BLaER1 treated with 17β-estradiol and CSF1 and Interleukin-3, amounts not matched to agents 10 nM and 100 nM (cell line): Measurements from ENCODE around the gene ZPBP2.

Experiments
- H3K27ac ChIP-seq, 11 experiments: shearing (Covaris generic); formaldehyde crosslinking; 2 replicates each; pipeline ENCODE4 v1.8.1; 2022
- H3K27me3 ChIP-seq, 11 experiments: shearing (Covaris generic); formaldehyde crosslinking; 2 replicates each; pipeline ENCODE4 v1.8.1; 2022
- H3K36me3 ChIP-seq, 11 experiments: shearing (Covaris generic); formaldehyde crosslinking; 2 replicates each; pipeline ENCODE4 v1.8.1; 2022
- H3K4me1 ChIP-seq, 10 experiments: shearing (Covaris generic); formaldehyde crosslinking; 2 replicates each; pipeline ENCODE4 v1.8.1; 2022
- H3K4me2 ChIP-seq, 11 experiments: shearing (Covaris generic); formaldehyde crosslinking; 2 replicates each; pipeline ENCODE4 v1.8.1; 2022
- H3K4me3 ChIP-seq, 10 experiments: shearing (Covaris generic); formaldehyde crosslinking; 2 replicates each; pipeline ENCODE4 v1.8.1; 2022
- H3K9ac ChIP-seq, 11 experiments: shearing (Covaris generic); formaldehyde crosslinking; 2 replicates each; pipeline ENCODE4 v1.8.1; 2022
- H3K9me3 ChIP-seq, 11 experiments: shearing (Covaris generic); formaldehyde crosslinking; replicated peaks in 1 of 11; 2 replicates each; pipeline ENCODE4 v1.8.1; 2022
- H4K20me1 ChIP-seq, 11 experiments: shearing (Covaris generic); formaldehyde crosslinking; 2 replicates each; pipeline ENCODE4 v1.8.1; 2022
- Cebpa-rat ChIP-seq, 11 experiments: shearing (Covaris generic); IDR thresholded peaks; 2 replicates each; pipeline ENCODE4 v1.8.1; 2022

Gene ZPBP2

GRCh38 chr17:39831588-39831987, 36.4 kb upstream of the ZPBP2 start:
- Histone ChIP-seq H3K36me3 (no peaks in the 10 kb centered on the region), H3K9me3 (peaks cover 18 to 33% (median 28%) of the 10 kb centered on the region in 11 experiments; a peak in 21 of 22 replicates), H3K9ac (no peak overlapping the region), H3K27me3 (no peaks in the 10 kb centered on the region), H4K20me1 (no peaks in the 10 kb centered on the region), H3K27ac (no peak overlapping the region), H3K4me1 (peaks cover 0 to 11% (median 0%) of the 10 kb centered on the region in 10 experiments; a peak in 5 of 20 replicates), H3K4me2 (no peak overlapping the region), H3K4me3 (no peak overlapping the region)
- TF ChIP-seq Cebpa-rat (IDR thresholded peaks at IDR 0.05) = no peak

GRCh38 chr17:39834017-39834416, 34.0 kb upstream of the ZPBP2 start:
- Histone ChIP-seq H3K27me3 (no peaks in the 10 kb centered on the region), H3K4me2 (no peak overlapping the region), H4K20me1 (no peaks in the 10 kb centered on the region), H3K36me3 (no peaks in the 10 kb centered on the region), H3K4me3 (no peak overlapping the region), H3K9ac (no peak overlapping the region), H3K9me3 (peaks cover 39 to 52% (median 47%) of the 10 kb centered on the region in 11 experiments), H3K27ac (no peak overlapping the region), H3K4me1 (no peaks in the 10 kb centered on the region)
- no peak for TF ChIP-seq Cebpa-rat (IDR thresholded peaks at IDR 0.05)

- Histone ChIP-seq H4K20me1 (no peaks in the 10 kb centered on the region), H3K9me3 (peaks cover 42 to 63% (median 56%) of the 10 kb centered on the region in 11 experiments), H3K4me3 (no peak overlapping the region), H3K9ac (no peak overlapping the region), H3K4me2 (no peak overlapping the region), H3K27me3 (no peaks in the 10 kb centered on the region), H3K4me1 (no peaks in the 10 kb centered on the region), H3K36me3 (no peaks in the 10 kb centered on the region), H3K27ac (no peak overlapping the region)
- TF ChIP-seq Cebpa-rat (IDR thresholded peaks at IDR 0.05) = no peak
These were observed 32.8 kb upstream of the ZPBP2 start for GRCh38 chr17:39835038-39835786.

GRCh38 chr17:39836117-39836516, 31.9 kb upstream of the ZPBP2 start:
- H3K4me3 ChIP-seq = no peak overlapping the region
- no peak overlapping the region for H3K4me2 ChIP-seq
- peaks cover 42 to 63% (median 56%) of the 10 kb centered on the region in 11 experiments for H3K9me3 ChIP-seq
- H3K27me3 ChIP-seq = no peaks in the 10 kb centered on the region
- no peak overlapping the region for H3K27ac ChIP-seq
- H3K4me1 ChIP-seq = no peaks in the 10 kb centered on the region
- no peaks in the 10 kb centered on the region for H3K36me3 ChIP-seq
- H3K9ac ChIP-seq = no peak overlapping the region
- no peaks in the 10 kb centered on the region for H4K20me1 ChIP-seq
- TF ChIP-seq Cebpa-rat (IDR thresholded peaks at IDR 0.05) = no peak

- Histone ChIP-seq H3K4me2 (no peak overlapping the region), H3K4me3 (no peak overlapping the region), H3K4me1 (no peaks in the 10 kb centered on the region), H3K27me3 (no peaks in the 10 kb centered on the region), H3K9me3 (peaks cover 42 to 63% (median 56%) of the 10 kb centered on the region in 11 experiments), H4K20me1 (no peaks in the 10 kb centered on the region), H3K9ac (no peak overlapping the region), H3K27ac (no peak overlapping the region), H3K36me3 (no peaks in the 10 kb centered on the region)
- TF ChIP-seq Cebpa-rat (IDR thresholded peaks at IDR 0.05) = no peak
These were observed 29.9 kb upstream of the ZPBP2 start for GRCh38 chr17:39838057-39838456.

- H3K27ac ChIP-seq = no peak overlapping the region
- no peaks in the 10 kb centered on the region for H3K4me1 ChIP-seq
- H3K9me3 ChIP-seq = peaks cover 42 to 63% (median 56%) of the 10 kb centered on the region in 11 experiments
- TF ChIP-seq Cebpa-rat (IDR thresholded peaks at IDR 0.05) = no peak
- no peak overlapping the region for H3K4me3 ChIP-seq
- H3K9ac ChIP-seq = no peak overlapping the region
- no peaks in the 10 kb centered on the region for H3K36me3 ChIP-seq
- no peaks in the 10 kb centered on the region for H4K20me1 ChIP-seq
- no peak overlapping the region for H3K4me2 ChIP-seq
- no peaks in the 10 kb centered on the region for H3K27me3 ChIP-seq
These were observed 29.2 kb upstream of the ZPBP2 start for GRCh38 chr17:39838784-39839183.

GRCh38 chr17:39841134-39841683, 26.8 kb upstream of the ZPBP2 start:
- Histone ChIP-seq H3K9ac (no peak overlapping the region), H3K4me2 (no peak overlapping the region), H3K27me3 (no peaks in the 10 kb centered on the region), H3K36me3 (no peaks in the 10 kb centered on the region), H4K20me1 (no peaks in the 10 kb centered on the region), H3K4me3 (no peak overlapping the region), H3K27ac (no peak overlapping the region), H3K4me1 (no peaks in the 10 kb centered on the region), H3K9me3 (peaks cover 28 to 39% (median 34%) of the 10 kb centered on the region in 11 experiments)
- TF ChIP-seq Cebpa-rat (IDR thresholded peaks at IDR 0.05) = no peak

GRCh38 chr17:39845052-39845846, 22.8 kb upstream of the ZPBP2 start:
- H3K27ac ChIP-seq = no peak overlapping the region
- H3K9me3 ChIP-seq = no peaks in the 10 kb centered on the region; a peak in 1 of 22 replicates
- no peaks in the 10 kb centered on the region for H3K27me3 ChIP-seq
- H3K36me3 ChIP-seq = no peaks in the 10 kb centered on the region
- H3K4me2 ChIP-seq = no peak overlapping the region
- no peaks in the 10 kb centered on the region for H4K20me1 ChIP-seq
- peaks cover 0 to 16% (median 12%) of the 10 kb centered on the region in 10 experiments; a peak in 16 of 20 replicates for H3K4me1 ChIP-seq
- TF ChIP-seq Cebpa-rat (IDR thresholded peaks at IDR 0.05) = no peak
- no peak overlapping the region for H3K9ac ChIP-seq
- H3K4me3 ChIP-seq = no peak overlapping the region

GRCh38 chr17:39846205-39846604, 21.8 kb upstream of the ZPBP2 start:
- no peak overlapping the region for H3K4me3 ChIP-seq
- no peaks in the 10 kb centered on the region for H3K27me3 ChIP-seq
- no peaks in the 10 kb centered on the region for H3K9me3 ChIP-seq
- H3K4me2 ChIP-seq = no peak overlapping the region
- peaks cover 0 to 16% (median 12%) of the 10 kb centered on the region in 10 experiments; a peak in 16 of 20 replicates for H3K4me1 ChIP-seq
- H4K20me1 ChIP-seq = no peaks in the 10 kb centered on the region
- TF ChIP-seq Cebpa-rat (IDR thresholded peaks at IDR 0.05) = no peak
- H3K9ac ChIP-seq = no peak overlapping the region
- H3K27ac ChIP-seq = no peak overlapping the region
- no peaks in the 10 kb centered on the region for H3K36me3 ChIP-seq
